Testis (tissue), 3 donors: ENCODE data around the gene SLC38A3. TPM values are rescaled to one million over a fixed set of nuclear protein-coding genes. Genes with fewer than 3 reads are reported as not detected.

Source experiments
- DNase-seq: peaks from one replicate; pipeline ENCODE4 v3.0.0-alpha.2; 2019
- H3K27ac ChIP-seq, 2 donors: fragments of 200-600 bp; sonication (generic); one replicate each; pipeline ENCODE4 v1.5.1; 2019
- H3K27me3 ChIP-seq: fragments of 200-600 bp; sonication (generic); one replicate; pipeline ENCODE4 v1.5.1; 2019
- H3K36me3 ChIP-seq: fragments of 200-600 bp; sonication (generic); one replicate; pipeline ENCODE4 v1.5.1; 2017; ENCODE audit warnings: low read depth; ENCODE audit errors: missing control alignments
- H3K4me1 ChIP-seq: fragments of 200-600 bp; sonication (generic); one replicate; pipeline ENCODE4 v1.5.1; 2019
- H3K4me3 ChIP-seq, 2 donors: fragments of 200-600 bp; sonication (generic); one replicate each; pipeline ENCODE4 v1.5.1; 2017 to 2019
- H3K9me3 ChIP-seq: fragments of 200-600 bp; sonication (generic); one replicate; pipeline ENCODE4 v1.5.1; 2017
- CTCF ChIP-seq, 3 experiments: fragments of 450-650 bp in 2 of 3; fragments of 200-600 bp in 1 of 3; sonication (generic) in 1 of 3; IDR thresholded peaks; one replicate each; pipeline ENCODE4 v1.5.1; 2016 to 2019; ENCODE audit warnings: antibody characterized with exemption in 3 of 3, mild to moderate bottlenecking in 2 of 3, moderate library complexity in 1 of 3
- POLR2A ChIP-seq: fragments of 450-650 bp; IDR thresholded peaks from one replicate; pipeline ENCODE4 v1.6.1; 2017; ENCODE audit warnings: antibody characterized with exemption, mild to moderate bottlenecking, moderate library complexity
- WGBS, 2 donors: methylation state at CpG; one replicate each; pipeline ENCODE4 v1.1.5; 2018; 5-methylcytosine and 5-hydroxymethylcytosine counted together
- intact Hi-C: fragments of 100-400 bp; cut with DNase I; formaldehyde crosslinking; loops from one replicate; pipeline ENCODE4 v1.15.1; 2023; ENCODE audit warnings: low total_unique reads
- polyA plus RNA-seq: library from polyadenylated mRNA; stranded (reverse); fragments of 350-450 nt; fragmentation: Illumina TruSeq; extraction: RNeasy Lipid Tissue Mini Kit (QIAGEN cat#74804); gene quantifications from one replicate; pipeline ENCODE4 v1.2.3, GENCODE V29; 2014; ENCODE audit warnings: low read depth, low replicate concordance; ENCODE audit not compliant: insufficient read depth
- total RNA-seq, 2 donors: library from RNA; depleted of rRNA; stranded (reverse); fragments of >200 nt; gene quantifications; one replicate each; pipeline ENCODE4 v1.2.3, GENCODE V29; 2016

SLC38A3 gene
- total and polyA plus RNA-seq, 3 donors from 2014 or later = 3.4 to 5.4 (median 4.3) TPM

GRCh38 chr3:50174947-50175524, 30.0 kb upstream of the SLC38A3 start:
- Histone ChIP-seq H3K36me3 (no peaks in the 10 kb centered on the region), H3K4me3 (no peak overlapping the region), H3K27me3 (no peaks in the 10 kb centered on the region), H3K27ac (no peak overlapping the region), H3K9me3 (no peaks in the 10 kb centered on the region), H3K4me1 (no peaks in the 10 kb centered on the region)
- no peak for TF ChIP-seq CTCF (IDR thresholded peaks at IDR 0.05)
- no peak for TF ChIP-seq POLR2A
- intact Hi-C loops = no loop called here
- DNase-seq = no peak
- WGBS, 2 donors = 94% methylated on average over 15 to 17 of the region's 17 CpGs

GRCh38 chr3:50177346-50177745, 27.7 kb upstream of the SLC38A3 start:
- 57% methylated on average over 2 of the region's 2 CpGs; no CpG with 5 or more reads in 1 of the 2 donors for WGBS, 2 donors
- DNase-seq = no peak

GRCh38 chr3:50179710-50180109, 25.4 kb upstream of the SLC38A3 start:
- 21 to 75% methylated on average over 2 of the region's 2 CpGs for WGBS, 2 donors
- H3K4me1 ChIP-seq = no peaks in the 10 kb centered on the region
- no peaks in the 10 kb centered on the region for H3K27me3 ChIP-seq
- no peak for DNase-seq
- no peak for TF ChIP-seq POLR2A
- TF ChIP-seq CTCF (IDR thresholded peaks at IDR 0.05) = no peak
- no peaks in the 10 kb centered on the region for H3K9me3 ChIP-seq
- no peak overlapping the region for H3K4me3 ChIP-seq
- intact Hi-C loops = no loop called here
- no peak overlapping the region for H3K27ac ChIP-seq
- H3K36me3 ChIP-seq = no peaks in the 10 kb centered on the region

More at GRCh38 chr3:50177346-50177745, 27.7 kb upstream of the SLC38A3 start:
- Histone ChIP-seq H3K4me1 (no peaks in the 10 kb centered on the region), H3K9me3 (no peaks in the 10 kb centered on the region), H3K36me3 (no peaks in the 10 kb centered on the region), H3K4me3 (no peak overlapping the region), H3K27me3 (no peaks in the 10 kb centered on the region), H3K27ac (no peak overlapping the region)
- intact Hi-C loops = no loop called here
- TF ChIP-seq CTCF (IDR thresholded peaks at IDR 0.05) (no peak), POLR2A (no peak)

- WGBS, 2 donors = 94 to 98% methylated on average over 5 of the region's 5 CpGs
- H3K4me1 ChIP-seq = no peaks in the 10 kb centered on the region
- intact Hi-C loops = no loop called here
- H3K27me3 ChIP-seq = no peaks in the 10 kb centered on the region
- no peaks in the 10 kb centered on the region for H3K9me3 ChIP-seq
- H3K36me3 ChIP-seq = no peaks in the 10 kb centered on the region
- TF ChIP-seq POLR2A (no peak), CTCF (IDR thresholded peaks at IDR 0.05) (no peak)
- no peak overlapping the region for H3K27ac ChIP-seq
- H3K4me3 ChIP-seq = no peak overlapping the region
- no peak for DNase-seq
These were observed 23.1 kb upstream of the SLC38A3 start for GRCh38 chr3:50181985-50182384.

GRCh38 chr3:50182533-50183099, 22.5 kb upstream of the SLC38A3 start:
- Histone ChIP-seq H3K9me3 (no peaks in the 10 kb centered on the region), H3K4me3 (no peak overlapping the region), H3K36me3 (no peaks in the 10 kb centered on the region), H3K4me1 (no peaks in the 10 kb centered on the region), H3K27me3 (no peaks in the 10 kb centered on the region), H3K27ac (no peak overlapping the region)
- WGBS, 2 donors = 79 to 89% methylated on average over 8 to 26 of the region's 26 CpGs
- intact Hi-C loops = no loop called here
- DNase-seq = no peak
- TF ChIP-seq CTCF (IDR thresholded peaks at IDR 0.05) (no peak), POLR2A (no peak)
